ENCODE measurements around the gene HKDC1. TPM values are rescaled to one million over a fixed set of nuclear protein-coding genes. Genes with fewer than 3 reads are reported as not detected.

HKDC1 gene
- total RNA-seq, 1 donor from 2014 or later, result not detected

DNA sequence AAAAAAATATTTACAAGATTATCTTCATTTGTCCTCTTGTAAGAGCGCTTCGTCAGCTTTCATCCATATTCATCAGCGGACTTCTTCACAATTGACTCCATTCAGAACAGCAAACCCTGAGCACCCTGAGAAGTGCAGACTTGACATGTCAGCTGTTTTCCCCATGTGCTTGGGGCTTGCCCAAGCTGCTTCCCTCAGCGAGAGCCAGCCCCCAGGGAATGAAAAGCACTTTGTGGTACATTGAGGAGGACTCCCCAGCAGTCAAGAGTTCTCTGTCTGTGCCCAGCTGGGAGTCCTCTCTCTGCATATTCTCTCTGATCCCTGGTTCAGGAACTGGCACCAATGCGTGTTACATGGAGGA, 22.7 kb downstream of the HKDC1 start:
- no peaks in the 10 kb centered on the region for H3K27me3 ChIP-seq
- H3K4me1 ChIP-seq, result peaks cover 2 to 11% of the 10 kb centered on the region in 2 donors
- no peak for DNase-seq (ENCODE audit: low spot score in 2 of 2)
- H3K9me3 ChIP-seq, result no peaks in the 10 kb centered on the region
- no peaks in the 10 kb centered on the region for H3K36me3 ChIP-seq
- no peak overlapping the region for H3K27ac ChIP-seq
- no peak overlapping the region for H3K4me3 ChIP-seq
- TF ChIP-seq, protein P1, sequence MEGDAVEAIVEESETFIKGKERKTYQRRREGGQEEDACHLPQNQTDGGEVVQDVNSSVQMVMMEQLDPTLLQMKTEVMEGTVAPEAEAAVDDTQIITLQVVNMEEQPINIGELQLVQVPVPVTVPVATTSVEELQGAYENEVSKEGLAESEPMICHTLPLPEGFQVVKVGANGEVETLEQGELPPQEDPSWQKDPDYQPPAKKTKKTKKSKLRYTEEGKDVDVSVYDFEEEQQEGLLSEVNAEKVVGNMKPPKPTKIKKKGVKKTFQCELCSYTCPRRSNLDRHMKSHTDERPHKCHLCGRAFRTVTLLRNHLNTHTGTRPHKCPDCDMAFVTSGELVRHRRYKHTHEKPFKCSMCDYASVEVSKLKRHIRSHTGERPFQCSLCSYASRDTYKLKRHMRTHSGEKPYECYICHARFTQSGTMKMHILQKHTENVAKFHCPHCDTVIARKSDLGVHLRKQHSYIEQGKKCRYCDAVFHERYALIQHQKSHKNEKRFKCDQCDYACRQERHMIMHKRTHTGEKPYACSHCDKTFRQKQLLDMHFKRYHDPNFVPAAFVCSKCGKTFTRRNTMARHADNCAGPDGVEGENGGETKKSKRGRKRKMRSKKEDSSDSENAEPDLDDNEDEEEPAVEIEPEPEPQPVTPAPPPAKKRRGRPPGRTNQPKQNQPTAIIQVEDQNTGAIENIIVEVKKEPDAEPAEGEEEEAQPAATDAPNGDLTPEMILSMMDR (IDR thresholded peaks at IDR 0.05), result no peak
- intact Hi-C loops (cut with DNase I), result no loop called here

DNA sequence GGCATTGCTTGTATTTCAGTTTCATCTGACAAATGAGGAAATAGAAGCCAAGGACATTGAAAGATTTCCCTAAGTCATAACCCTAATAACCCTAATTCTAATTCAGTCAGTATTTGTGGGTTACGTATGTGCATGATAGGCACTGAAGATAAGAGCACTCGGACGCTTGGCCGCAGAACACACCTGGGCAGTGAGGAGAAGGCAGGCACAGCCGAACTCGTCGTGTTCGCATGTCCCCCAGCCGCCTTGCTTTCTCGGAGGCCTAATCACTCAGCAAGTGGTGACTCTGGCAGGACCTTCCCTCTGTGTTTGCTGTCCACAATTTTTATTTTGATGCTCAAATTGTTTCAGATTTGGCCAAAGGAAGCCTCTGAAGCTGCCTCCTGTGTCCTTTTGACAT, 23.7 kb downstream of the HKDC1 start:
- no peaks in the 10 kb centered on the region for H3K27me3 ChIP-seq
- H3K4me3 ChIP-seq, result no peak overlapping the region
- no peak overlapping the region for H3K27ac ChIP-seq
- H3K36me3 ChIP-seq, result no peaks in the 10 kb centered on the region
- H3K4me1 ChIP-seq, result peaks cover 0 to 9% of the 10 kb centered on the region in 2 donors
- DNase-seq (ENCODE audit: low spot score in 2 of 2), result no peak
- TF ChIP-seq, protein P1 (IDR thresholded peaks at IDR 0.05), result no peak
- intact Hi-C loops (cut with DNase I), result no loop called here
- H3K9me3 ChIP-seq, result no peaks in the 10 kb centered on the region

DNA sequence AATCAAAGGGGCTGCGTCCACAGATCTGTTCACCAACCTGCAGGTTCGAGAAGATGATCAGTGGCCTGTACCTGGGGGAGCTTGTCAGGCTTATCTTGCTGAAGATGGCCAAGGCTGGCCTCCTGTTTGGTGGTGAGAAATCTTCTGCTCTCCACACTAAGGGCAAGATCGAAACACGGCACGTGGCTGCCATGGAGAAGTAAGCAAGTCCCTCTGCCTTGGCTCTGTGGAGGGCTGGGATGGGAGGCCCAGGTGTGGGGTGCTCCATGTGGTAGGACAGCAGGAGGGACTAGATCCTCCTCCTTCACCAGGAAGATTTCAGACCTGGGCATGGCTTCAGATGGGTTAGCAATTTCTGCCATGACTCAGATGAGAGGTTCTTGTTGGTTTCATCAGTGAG, 25.9 kb downstream of the HKDC1 start:
- intact Hi-C loops (cut with DNase I), result no loop called here
- Histone ChIP-seq H3K9me3 (no peaks in the 10 kb centered on the region), H3K27me3 (no peaks in the 10 kb centered on the region), H3K36me3 (no peaks in the 10 kb centered on the region), H3K27ac (no peak overlapping the region), H3K4me3 (no peak overlapping the region), H3K4me1 (no peaks in the 10 kb centered on the region)
- DNase-seq (ENCODE audit: low spot score in 2 of 2), result no peak
- TF ChIP-seq, protein P1 (IDR thresholded peaks at IDR 0.05), result no peak

DNA sequence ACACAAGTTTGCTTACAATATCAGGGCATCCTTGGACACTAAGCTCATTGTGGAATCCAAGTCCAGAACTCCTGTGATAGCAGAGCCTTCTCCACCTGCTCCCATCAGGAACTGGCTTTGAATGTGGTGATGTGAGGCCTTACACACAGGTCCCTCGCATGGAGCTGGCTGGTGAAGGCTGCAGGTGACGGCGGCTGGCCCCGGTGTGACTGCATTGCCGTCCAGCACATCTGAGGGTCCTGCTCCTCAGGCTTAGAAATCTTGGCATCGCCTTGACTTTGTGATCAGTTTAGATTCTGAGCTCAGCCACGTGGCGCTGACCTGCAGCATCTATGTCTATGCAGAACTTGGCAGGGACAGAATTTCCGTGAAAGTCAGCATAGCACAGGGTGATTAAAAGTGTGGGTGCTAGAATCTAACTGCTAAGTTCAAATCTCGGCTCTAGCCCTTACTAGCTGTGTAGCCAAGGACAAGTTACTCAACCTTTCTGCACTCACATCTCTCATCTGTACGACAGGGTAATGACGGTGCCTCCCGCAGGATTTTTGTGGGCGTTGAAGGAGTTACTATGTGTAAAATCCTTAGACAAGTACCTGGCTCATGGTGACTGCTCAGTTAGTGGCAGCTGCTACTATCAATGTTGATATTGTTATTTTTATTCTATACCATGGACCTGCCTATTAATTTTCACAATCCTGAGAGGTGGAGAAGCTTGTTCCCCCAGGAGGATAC, 26.6 kb downstream of the HKDC1 start:
- Histone ChIP-seq H3K27ac (no peak overlapping the region), H3K4me1 (no peaks in the 10 kb centered on the region), H3K27me3 (no peaks in the 10 kb centered on the region), H3K4me3 (no peak overlapping the region), H3K9me3 (no peaks in the 10 kb centered on the region), H3K36me3 (no peaks in the 10 kb centered on the region)
- intact Hi-C loops (cut with DNase I), result no loop called here
- no peak for DNase-seq (ENCODE audit: low spot score in 2 of 2)
- TF ChIP-seq, protein P1 (IDR thresholded peaks at IDR 0.05), result no peak

DNA sequence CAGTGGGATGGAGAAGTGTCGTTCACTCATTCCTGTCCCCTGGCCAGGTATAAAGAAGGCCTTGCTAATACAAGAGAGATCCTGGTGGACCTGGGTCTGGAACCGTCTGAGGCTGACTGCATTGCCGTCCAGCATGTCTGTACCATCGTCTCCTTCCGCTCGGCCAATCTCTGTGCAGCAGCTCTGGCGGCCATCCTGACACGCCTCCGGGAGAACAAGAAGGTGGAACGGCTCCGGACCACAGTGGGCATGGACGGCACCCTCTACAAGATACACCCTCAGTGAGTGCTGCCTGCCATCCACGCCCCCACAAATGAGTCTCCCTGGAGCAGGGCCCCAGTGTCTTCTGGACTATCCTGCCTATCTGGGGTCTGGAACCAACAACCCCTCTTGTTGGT, 27.2 kb downstream of the HKDC1 start:
- no peaks in the 10 kb centered on the region for H3K27me3 ChIP-seq
- no peaks in the 10 kb centered on the region for H3K36me3 ChIP-seq
- H3K4me1 ChIP-seq, result no peaks in the 10 kb centered on the region
- intact Hi-C loops (cut with DNase I), result no loop called here
- H3K9me3 ChIP-seq, result no peaks in the 10 kb centered on the region
- TF ChIP-seq, protein P1 (IDR thresholded peaks at IDR 0.05), result no peak
- no peak overlapping the region for H3K4me3 ChIP-seq
- DNase-seq (ENCODE audit: low spot score in 2 of 2), result no peak
- no peak overlapping the region for H3K27ac ChIP-seq

Data from ascending aorta (tissue), 2 donors.